HG02970 (cell line): ENCODE results near the gene WFDC1.

Experiments
- ATAC-seq: cut with Tn5 transposase; IDR thresholded peaks from one replicate; pipeline ENCODE4 v1.9.1; 2021; ENCODE audit warnings: mild to moderate bottlenecking, moderate library complexity, moderate number of reproducible peaks; ENCODE audit not compliant: unreplicated experiment, low FRiP score

WFDC1 gene

DNA sequence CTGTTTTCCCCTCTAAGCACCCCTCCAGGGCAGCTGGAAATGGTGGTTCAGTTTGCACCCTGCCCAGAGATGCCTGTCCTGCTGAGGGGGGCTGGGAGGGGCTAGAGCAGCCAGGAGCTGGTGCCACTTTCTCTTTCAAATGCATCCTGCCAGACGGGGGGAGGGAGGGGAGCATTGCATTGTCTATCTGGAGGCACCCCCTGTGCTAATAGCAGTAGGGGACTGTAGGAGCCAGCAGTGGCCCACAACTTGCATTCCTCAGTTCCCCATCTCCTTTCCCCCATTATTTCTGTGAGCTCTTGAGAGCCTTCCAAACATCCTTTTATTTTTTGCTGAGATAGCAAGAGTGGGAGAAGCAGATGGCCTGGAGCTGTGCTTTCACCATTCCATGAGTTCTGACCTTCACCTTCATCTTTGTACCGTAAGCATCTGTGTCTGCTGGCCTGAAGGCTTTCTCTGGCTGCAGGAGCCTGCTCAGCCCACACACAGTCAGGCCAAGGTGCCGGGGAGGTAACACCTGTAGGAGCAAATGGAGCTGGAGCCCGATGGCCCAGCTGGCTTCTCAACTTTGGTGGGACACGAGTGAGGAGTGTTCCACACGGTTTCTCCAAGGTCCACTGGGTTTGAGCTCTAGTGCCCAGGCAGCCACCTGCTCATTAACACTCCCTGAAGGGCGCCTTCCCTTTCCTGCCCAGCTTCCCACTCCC, 5.2 kb downstream of the WFDC1 start:
- no peak for ATAC-seq

DNA sequence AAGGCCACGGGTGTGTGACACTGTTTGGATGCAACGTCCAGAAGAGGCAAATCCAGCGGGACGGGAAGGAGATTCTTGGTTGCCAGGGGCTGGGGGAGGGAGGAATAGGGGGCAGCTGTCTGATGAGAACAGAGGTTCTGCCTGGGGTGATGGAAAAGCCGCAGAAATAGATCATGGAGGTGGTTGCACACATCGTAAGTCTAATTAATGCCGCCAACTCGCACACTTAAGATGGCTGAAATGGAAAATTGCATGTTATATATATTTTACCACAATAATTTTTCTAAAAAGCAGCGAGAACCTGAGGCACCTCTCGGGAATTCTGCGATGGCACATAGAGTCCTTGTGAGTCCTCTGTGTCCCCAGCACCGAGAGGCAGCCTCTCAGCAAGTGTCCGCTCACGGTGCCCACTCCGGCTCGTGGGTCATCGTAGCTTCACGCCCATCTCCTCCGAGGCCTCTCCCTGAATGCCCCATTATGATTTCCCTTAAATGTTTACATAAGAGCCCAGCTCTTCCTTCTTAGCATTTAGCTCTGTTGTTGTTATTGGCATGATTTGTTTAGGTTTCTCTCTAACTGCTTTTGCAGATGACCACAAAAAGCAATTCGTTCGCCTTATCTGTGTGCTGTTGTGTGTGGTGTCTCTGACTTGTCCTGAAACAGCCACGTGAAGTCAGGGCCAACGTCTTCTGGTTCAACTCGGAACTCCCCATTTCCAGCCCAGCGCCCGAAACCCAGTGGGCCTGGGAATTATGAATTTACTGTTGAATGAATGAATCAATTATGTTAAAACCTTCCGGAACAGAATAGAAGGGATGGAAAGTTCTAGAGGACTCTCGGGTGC, 7.7 kb downstream of the WFDC1 start:
- ATAC-seq, result no peak

DNA sequence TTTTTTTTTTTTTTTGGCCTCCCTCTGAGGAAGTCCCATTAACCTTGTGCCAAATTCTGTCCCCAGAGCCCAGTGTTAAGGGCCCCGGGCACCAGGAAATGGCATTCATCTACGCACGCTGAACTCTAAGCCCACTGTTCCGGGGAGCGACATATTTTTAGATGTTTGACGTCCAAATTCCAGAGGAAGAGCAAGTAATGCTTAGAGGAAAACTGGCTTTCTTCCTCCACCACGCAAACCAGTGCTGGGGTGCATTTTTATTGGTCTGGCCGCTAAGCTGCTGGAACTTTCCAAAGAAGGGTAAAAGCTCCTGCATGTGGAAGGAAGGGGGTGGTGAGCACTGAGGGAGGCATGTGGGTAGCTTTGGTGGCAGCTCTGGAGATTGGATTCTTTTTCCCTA, 8.3 kb downstream of the WFDC1 start:
- no peak for ATAC-seq

DNA sequence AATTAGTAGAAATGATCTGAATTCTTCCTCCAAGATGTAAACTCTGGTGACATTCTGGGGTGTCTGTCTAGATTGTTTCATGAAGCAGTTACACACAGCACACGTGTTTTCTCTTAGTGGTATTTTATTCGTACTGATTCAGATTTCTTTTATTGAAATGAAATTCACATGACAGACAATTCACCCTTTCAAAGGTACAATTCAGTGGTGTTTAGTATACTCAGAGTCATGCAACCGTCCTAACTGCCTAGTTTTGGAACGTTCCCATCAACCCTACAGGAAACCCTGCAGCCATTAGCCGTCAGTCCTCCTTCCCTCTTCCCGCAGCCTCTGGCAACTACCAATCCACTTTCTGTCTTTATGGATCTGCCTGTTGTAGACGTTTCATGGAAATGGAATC, 8.8 kb downstream of the WFDC1 start:
- no peak for ATAC-seq

DNA sequence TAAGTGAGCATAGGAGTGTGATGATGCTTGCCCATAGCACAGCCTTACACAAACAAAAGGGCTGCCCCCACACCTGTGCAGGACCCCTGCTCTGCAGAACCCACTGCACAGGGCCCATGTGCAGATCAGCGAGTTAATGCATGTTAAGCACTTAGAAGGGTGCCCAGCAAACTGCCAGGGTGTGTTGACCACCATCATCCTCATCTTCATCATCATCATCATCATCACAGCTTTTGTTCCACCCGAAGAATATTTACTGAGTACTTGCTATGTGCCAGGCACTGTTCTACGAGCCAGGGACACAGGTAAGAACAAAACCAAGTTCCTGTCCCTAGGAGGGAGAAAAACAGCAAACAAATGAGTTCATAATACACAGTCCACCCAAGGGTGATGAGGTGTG, 11.9 kb downstream of the WFDC1 start:
- ATAC-seq, result no peak

DNA sequence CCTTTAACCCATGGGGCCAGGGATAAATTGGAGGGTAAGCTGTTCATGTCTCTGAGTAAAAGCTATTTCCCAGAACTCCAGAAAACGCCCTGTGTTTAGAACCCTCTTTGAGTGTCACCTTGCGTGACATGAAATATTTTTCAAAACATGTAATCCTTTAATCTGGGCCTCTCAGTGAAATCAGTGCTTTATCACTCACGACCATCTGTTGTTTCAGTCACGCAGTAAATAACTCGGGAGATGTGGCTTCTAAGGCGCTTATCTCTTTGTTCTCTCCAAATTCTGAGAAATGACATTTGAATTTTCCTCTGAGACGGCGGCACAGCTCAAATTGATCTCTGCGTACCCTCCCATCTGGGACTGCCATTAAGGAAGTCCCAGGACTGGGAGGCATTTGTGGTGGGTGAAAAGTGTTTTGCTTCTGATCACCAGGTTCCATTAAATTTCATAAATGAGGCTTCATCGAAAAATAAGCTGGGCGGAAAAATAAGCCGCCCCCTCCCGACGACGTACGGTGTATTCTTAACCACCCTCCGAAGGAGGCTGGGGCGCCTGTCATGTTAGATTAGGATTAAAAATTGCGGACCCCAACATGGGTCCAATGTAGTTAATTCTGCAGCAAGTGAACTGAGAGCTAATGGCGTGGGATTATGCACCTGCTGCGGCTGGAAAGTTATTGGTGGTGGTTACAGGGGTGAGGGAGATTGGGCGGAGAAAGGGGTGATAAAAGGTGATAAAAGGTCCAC, 12.7 kb downstream of the WFDC1 start:
- ATAC-seq, result no peak

DNA sequence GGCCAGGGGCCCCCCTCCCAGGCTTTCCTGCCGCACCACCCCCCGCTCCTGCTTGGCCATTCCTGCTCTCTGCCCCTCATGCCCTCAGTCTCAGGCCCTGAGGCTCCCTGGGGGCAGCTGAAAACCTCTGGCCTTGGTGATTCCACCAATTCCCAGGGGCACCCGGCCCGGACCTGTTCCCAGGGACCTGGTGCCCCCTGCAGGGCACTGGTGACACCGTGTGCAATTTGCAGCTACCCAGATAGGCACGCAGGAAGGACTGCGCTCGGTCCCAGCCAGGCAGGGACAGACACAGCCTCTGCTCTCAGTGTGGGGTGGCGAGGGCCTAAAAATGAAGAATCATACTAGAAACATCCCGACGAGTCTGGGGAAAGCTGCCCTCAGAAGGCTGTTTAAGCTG, 13.4 kb downstream of the WFDC1 start:
- no peak for ATAC-seq

DNA sequence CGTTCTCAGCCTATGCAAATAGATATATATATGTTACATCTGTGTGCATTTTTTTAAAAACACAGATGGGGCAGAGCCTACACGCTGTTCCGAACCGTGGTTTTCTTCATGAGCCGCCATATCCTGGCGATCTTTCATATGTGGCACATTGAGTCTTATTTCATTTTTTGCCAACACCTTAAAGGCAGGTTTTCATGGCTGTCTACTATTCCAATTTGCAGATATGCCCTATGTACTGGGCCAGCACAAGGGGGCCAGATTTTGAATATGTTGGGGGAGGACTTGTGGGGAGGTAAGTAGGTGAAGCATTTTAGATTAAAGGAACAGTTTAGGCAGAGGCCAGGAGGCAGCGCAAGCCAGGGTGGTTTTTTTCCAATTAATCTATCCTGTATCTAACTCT, 16.0 kb downstream of the WFDC1 start:
- ATAC-seq, result no peak

DNA sequence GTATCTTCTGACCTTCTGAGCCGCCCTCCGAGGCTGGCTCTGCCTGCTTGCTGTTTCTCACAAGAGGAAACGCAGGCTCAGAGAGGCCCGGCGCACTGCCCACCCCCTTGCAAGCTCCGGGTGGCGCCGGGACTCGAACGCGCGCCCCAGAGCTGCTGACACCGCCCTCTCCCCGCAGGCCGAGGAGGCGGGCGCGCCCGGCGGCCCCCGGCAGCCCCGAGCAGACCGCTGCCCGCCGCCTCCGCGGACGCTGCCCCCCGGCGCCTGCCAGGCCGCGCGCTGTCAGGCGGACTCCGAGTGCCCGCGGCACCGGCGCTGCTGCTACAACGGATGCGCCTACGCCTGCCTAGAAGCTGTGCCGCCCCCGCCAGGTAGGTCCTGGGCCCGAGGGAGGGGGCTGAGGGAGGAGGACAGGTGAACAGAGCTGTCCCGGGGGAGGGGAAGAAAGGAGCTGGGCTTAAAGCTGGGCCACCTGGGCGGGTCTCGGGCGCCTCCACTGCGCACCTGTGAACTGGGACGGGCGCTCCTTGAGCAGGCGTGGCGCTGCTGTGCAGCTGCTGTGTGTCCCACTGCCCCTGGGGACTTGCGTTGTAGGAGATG, 18.2 kb downstream of the WFDC1 start:
- ATAC-seq, result no peak

DNA sequence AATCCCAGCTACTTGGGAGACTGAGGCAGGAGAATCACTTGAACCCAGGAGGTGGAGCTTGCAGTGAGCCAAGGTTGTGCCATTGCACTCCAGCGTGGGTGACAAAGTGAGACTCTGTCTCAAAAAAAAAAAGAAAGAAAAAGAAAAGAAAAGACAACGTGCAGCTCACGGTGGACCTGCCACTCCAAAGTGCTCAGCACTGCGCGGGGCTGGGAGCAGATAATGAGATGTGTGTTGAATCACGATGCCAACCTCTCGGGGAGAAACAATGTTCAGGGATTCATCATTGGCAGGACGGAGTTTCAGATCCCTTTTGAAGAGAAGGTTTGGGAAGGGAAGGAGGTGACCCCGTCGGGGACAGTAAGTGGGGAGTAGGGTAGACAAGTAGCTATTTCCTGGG, 19.2 kb downstream of the WFDC1 start:
- ATAC-seq, result no peak

DNA sequence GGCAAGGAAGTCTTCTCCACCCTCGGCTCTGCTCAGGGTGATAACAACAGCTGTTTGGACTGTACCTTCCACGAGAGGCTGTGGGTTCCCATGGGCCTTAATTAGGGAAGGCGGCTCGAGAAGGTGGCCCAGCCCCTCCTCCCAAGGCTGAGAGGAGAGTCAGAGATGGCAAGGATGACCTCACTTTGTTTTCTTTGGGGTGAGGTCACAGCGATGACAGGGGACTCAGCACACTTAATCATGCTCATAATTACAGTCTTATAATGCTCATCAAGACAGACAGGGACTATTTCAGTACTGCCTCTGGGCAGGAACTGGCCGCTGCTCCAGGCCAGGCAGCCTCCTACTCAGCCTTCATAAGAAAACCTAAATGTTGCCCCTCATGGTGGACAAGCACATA, 19.7 kb downstream of the WFDC1 start:
- no peak for ATAC-seq

DNA sequence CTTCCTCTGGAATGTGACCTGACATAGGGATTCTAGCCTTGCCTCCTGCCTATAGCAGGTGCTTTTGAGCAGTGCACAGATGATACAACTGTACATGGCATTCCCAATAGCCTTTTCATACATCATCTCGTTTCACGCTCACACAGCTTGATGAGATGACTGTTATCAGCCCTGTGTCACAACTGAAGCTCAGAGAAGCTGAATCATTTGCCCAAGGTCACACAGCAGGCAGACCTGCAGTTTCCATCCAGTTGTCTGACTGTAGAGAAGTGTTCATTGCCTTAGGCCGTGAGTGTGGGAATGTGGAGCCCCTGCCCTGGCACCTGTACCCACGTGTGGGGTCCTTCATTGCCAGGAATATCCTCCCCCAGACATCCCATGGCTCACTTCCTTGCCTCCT, 20.1 kb downstream of the WFDC1 start:
- no peak for ATAC-seq

DNA sequence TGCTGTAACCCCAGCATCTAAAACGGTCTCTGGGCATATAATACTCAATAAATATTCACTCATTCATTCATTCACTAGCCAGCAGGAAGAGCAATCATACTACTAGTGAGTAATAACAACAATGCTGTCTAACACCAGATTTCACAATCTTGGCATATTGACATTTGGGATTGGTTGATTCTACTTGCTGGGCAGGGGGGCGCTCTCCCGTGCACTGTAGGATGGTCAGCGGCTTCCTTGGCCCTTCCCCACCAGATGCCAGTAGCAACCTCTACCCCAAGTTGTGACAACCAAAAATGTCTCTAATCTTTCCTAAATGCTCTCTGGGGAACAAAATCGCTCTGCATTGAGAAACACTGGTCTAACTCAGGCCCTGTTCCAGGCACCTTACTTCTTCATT, 20.7 kb downstream of the WFDC1 start:
- ATAC-seq, result no peak

DNA sequence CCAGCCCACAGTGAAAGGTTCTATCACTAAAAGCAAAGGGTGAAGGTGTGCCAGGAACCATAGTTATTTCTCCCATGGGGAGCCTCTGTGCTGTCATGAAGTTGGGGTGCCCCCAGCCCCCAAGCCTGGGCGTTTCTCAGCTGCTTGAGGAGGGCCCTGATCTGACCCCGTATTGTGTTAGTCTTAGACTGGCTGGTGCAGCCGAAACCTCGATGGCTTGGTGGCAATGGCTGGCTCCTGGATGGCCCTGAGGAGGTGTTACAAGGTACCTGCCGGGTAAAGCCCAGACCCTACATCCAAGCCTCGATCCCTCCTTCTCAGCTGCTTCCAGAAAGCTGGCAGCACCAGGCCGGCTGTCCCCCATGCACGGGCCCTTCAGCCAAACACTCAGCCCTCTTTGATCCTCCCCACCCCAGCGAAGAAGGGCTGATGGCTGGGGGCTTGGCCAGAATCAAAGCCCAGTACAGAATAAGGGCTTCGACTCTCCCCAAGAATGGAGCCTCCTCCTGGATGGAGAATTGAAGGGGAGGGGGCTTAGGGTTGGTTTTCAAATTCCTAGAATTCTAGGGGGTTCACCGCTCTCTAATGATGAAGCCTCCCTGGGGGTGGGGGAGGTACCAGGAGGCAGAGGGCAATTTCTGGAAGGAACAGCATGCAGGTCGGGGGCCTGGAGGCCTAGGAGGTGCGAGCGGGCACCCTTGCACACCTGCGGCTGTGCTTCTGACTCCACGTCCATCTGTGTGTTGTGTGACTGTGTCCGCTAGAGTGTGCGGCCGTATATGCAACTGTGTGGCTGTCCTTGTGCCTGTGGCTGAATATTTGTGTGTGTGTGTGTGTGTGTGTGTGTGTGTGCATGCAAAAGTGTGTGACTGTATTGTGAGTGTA, 23.7 kb downstream of the WFDC1 start:
- no peak for ATAC-seq

DNA sequence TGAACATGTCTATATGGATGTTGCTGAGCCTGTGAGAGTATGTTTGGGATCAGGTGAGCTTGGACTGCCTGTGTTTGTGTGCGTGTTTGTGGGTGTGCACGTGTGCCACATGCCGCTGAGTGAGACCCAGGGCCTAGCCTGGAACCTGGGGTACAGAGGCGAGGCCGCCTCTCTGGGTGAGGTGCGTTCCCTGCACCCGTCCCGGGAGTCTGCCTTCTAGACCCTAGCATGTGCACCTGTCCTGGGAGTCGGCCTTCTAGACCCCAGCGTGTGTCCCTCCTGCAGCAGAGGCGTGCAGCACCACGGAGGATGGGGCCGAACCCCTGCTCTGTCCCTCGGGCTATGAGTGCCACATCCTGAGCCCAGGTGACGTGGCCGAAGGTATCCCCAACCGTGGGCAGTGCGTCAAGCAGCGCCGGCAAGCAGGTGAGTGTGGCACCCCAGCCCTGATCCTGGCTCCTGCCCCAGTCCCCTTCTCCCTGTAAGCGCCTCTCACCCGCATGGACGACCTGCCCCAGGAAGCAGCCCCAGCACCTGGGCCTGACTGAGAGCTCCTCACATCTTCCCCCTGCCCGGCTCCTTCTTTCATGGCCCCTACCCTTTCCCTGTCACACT, 24.6 kb downstream of the WFDC1 start:
- ATAC-seq, result no peak

DNA sequence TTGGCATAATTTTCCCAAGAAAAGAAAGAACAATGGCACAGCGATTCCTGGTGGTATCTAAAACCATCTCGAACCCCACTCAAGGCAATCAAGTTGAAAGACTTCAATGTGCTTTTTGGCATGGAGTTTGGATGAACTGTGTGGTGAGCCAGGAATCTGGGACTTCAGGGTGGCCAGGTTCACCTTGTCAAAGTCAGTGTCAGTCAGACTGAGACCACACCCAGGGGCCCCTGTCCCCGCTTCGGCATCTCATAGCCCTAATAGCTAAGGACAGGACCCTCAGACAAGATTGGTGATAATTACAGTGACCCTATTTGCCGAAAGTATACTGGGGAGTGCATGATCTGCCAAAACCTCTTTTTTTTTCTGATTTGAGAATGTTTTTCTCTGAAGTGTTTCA, 25.8 kb downstream of the WFDC1 start:
- no peak for ATAC-seq

DNA sequence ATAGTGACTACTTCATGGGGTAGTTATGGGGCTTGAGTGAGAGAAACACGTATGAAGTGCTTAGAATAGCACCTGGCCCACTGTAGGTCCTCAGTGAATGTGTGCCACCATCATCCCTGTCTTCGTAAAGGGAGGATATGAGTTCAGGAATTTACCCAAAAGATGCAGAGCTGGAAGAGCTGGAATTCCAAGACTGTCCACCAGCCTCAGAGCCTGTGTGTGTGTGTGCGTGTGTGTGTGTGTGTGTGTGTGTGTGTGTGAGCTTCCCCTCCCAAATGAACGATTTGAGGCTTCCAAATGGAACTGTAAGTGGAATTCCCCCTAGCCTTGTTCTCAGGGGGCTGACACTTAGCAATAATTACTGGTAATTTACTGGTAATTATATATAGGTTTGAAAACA, 27.3 kb downstream of the WFDC1 start:
- ATAC-seq, result no peak

DNA sequence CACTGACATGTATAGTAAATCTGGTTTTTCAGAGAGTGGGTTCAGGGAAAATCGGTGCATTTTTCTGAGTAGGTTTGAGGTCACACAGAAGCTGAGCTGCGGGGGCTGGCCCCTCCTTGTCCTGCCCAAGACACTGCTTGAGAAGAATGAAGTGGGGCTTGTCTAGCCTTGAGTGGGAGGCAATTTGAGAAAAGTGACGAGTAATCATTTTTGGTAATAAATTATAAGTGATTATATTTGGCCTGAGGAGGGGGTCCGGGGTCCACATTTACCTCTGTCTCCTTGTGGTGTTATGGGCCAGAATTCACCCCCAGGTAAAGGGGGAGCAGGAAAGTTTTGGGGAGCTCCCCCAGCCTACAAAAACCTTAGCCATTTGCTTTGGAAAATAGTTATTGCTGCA, 28.1 kb downstream of the WFDC1 start:
- no peak for ATAC-seq

DNA sequence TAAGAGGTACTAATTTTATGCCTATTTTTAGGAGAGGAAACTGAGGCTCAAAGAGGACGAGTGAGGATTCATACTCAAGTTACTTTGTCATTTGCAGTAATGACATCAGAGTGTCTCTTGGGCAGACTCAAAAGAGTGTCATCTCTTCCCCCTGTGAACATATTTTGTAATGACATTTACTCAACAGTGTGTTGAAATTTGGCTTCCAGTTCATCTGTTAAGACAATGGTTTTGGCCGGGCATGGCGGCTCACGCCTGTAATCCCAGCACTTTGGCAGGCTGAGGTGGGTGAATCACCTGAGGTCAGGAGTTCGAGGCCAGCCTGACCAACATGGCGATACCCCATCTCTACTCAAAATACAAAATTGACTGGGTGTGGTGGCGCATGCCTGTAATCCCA, 28.9 kb downstream of the WFDC1 start:
- no peak for ATAC-seq
